DOHH2 (cell line): ENCODE measurements around the gene HNRNPLL.
A peak's percentile ranks its signal among the peaks of the same experiment; 100 is the strongest.

Experiments
- H3F3A ChIP-seq: fragments of 200-600 bp; sonication (generic), shearing (Covaris generic); 2 replicates; pipeline ENCODE4 v1.6.0; 2016; ENCODE audit warnings: antibody characterized with exemption, mild to moderate bottlenecking; ENCODE audit not compliant: control insufficient read depth, insufficient read depth
- H3K27ac ChIP-seq: fragments of 200-600 bp; sonication (generic); 2 replicates; pipeline ENCODE4 v1.5.1; 2014; ENCODE audit warnings: low read depth, mild to moderate bottlenecking, low read length, moderate library complexity
- H3K27me3 ChIP-seq: fragments of 200-600 bp; sonication (generic); 2 replicates; pipeline ENCODE4 v1.6.1; 2014; ENCODE audit warnings: mild to moderate bottlenecking, low read length, mixed read lengths; ENCODE audit not compliant: control insufficient read depth
- H3K36me3 ChIP-seq: fragments of 200-600 bp; sonication (generic); 2 replicates; pipeline ENCODE4 v1.6.1; 2014; ENCODE audit warnings: mild to moderate bottlenecking, low read length, moderate library complexity, mixed read lengths; ENCODE audit not compliant: control insufficient read depth
- H3K4me1 ChIP-seq: fragments of 200-600 bp; sonication (generic); 2 replicates; pipeline ENCODE4 v1.6.1; 2014; ENCODE audit warnings: mild to moderate bottlenecking, low read length, mixed read lengths; ENCODE audit not compliant: control insufficient read depth
- H3K4me2 ChIP-seq: fragments of 200-600 bp; sonication (generic); 2 replicates; pipeline ENCODE4 v1.6.0; 2014; ENCODE audit warnings: mild to moderate bottlenecking, low read length, moderate library complexity
- H3K4me3 ChIP-seq: fragments of 200-600 bp; sonication (generic); 2 replicates; pipeline ENCODE4 v1.5.1; 2014; ENCODE audit warnings: mild to moderate bottlenecking, low read length, mixed read lengths
- H3K79me2 ChIP-seq: fragments of 200-600 bp; sonication (generic); 2 replicates; pipeline ENCODE4 v1.6.1; 2014; ENCODE audit warnings: mild to moderate bottlenecking, low read length, mixed read lengths; ENCODE audit not compliant: control insufficient read depth
- H3K9me2 ChIP-seq: fragments of 200-600 bp; sonication (generic); replicated peaks from 2 replicates; pipeline ENCODE4 v1.6.1; 2014; ENCODE audit warnings: mild to moderate bottlenecking, low read length, mixed read lengths; ENCODE audit not compliant: control insufficient read depth
- H3K9me3 ChIP-seq: fragments of 200-600 bp; sonication (generic); 2 replicates; pipeline ENCODE4 v1.6.1; 2014; ENCODE audit warnings: antibody characterized with exemption, low read length, mixed read lengths; ENCODE audit not compliant: control insufficient read depth, insufficient read depth
- H4K20me1 ChIP-seq: fragments of 200-600 bp; sonication (generic); 2 replicates; pipeline ENCODE4 v1.6.0; 2014; ENCODE audit warnings: low read depth, mild to moderate bottlenecking, antibody characterized with exemption, low read length, moderate library complexity; ENCODE audit not compliant: control insufficient read depth, insufficient read depth
- EZH2phosphoT487 ChIP-seq: fragments of 200-600 bp; sonication (generic); IDR thresholded peaks from 2 replicates; pipeline ENCODE4 v1.6.1; 2017; ENCODE audit warnings: borderline replicate concordance, mild to moderate bottlenecking, antibody characterized with exemption, low read length, moderate library complexity, mixed read lengths
- TF ChIP-seq, protein P1 (sequence below): fragments of 200-600 bp; sonication (generic); IDR thresholded peaks from one replicate; pipeline ENCODE4 v1.5.1; 2014; ENCODE audit warnings: antibody characterized with exemption, mild to moderate bottlenecking, low read depth, low read length; ENCODE audit not compliant: poor library complexity, severe bottlenecking

HNRNPLL gene

DNA sequence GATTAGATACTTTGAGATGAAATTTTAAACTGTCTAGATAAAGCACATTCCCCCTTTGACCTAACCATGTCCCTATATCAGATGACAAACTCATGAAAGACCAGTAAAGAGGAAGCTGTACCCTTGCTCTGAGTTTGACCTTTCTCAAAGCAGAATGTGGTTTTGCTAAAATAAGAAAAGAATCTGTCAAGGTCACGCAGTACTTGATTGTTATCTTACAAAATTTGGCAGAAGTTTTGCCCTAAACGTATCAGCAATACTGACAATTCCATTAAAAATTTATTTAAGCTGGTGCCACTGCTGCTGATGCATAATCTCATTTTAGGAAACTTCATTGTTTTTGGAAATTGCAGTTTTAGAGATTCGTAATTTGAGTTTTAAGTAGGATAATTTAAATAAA lies 32.0 kb upstream of the HNRNPLL start:
- no peak overlapping the region for H3K4me3 ChIP-seq
- H3F3A ChIP-seq = no peaks in the 10 kb centered on the region
- H3K9me3 ChIP-seq = no peaks in the 10 kb centered on the region
- H4K20me1 ChIP-seq = no peaks in the 10 kb centered on the region
- peaks cover 23% of the 10 kb centered on the region for H3K27me3 ChIP-seq
- no peaks in the 10 kb centered on the region for H3K9me2 ChIP-seq
- TF ChIP-seq EZH2phosphoT487 = no peak
- TF ChIP-seq, protein P1, sequence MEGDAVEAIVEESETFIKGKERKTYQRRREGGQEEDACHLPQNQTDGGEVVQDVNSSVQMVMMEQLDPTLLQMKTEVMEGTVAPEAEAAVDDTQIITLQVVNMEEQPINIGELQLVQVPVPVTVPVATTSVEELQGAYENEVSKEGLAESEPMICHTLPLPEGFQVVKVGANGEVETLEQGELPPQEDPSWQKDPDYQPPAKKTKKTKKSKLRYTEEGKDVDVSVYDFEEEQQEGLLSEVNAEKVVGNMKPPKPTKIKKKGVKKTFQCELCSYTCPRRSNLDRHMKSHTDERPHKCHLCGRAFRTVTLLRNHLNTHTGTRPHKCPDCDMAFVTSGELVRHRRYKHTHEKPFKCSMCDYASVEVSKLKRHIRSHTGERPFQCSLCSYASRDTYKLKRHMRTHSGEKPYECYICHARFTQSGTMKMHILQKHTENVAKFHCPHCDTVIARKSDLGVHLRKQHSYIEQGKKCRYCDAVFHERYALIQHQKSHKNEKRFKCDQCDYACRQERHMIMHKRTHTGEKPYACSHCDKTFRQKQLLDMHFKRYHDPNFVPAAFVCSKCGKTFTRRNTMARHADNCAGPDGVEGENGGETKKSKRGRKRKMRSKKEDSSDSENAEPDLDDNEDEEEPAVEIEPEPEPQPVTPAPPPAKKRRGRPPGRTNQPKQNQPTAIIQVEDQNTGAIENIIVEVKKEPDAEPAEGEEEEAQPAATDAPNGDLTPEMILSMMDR = no peak
- no peaks in the 10 kb centered on the region for H3K79me2 ChIP-seq
- peak overlapping the region; percentile 33 for H3K4me2 ChIP-seq
- H3K36me3 ChIP-seq = no peaks in the 10 kb centered on the region
- H3K27ac ChIP-seq = no peak overlapping the region
- H3K4me1 ChIP-seq = peaks cover 20% of the 10 kb centered on the region

DNA sequence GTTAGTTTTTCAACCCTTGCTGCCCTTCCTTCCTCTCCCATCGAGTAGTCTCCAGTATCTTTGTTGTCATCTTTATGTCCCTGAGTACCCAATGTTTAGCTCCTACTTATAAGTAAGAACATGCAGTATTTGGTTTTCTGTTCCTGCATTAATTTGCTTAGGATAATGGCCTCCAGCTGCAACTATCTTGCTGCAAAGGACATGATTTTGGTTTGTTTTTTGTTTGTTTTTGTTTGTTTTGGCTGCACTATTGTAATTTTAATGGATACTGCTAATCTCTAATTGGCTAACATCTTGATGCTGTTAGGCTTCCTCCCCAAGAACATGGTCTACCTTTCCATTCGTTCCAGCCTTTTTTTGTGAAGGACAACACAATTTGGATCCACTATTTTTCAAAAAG lies 31.2 kb upstream of the HNRNPLL start:
- Histone ChIP-seq H3K9me3 (no peaks in the 10 kb centered on the region), H3K79me2 (no peaks in the 10 kb centered on the region), H3K36me3 (no peaks in the 10 kb centered on the region), H3K27ac (no peak overlapping the region), H3K4me1 (peaks cover 20% of the 10 kb centered on the region), H3K9me2 (no peaks in the 10 kb centered on the region), H3K4me2 (no peak overlapping the region), H3K27me3 (peaks cover 22% of the 10 kb centered on the region), H3K4me3 (no peak overlapping the region), H3F3A (no peaks in the 10 kb centered on the region), H4K20me1 (no peaks in the 10 kb centered on the region)
- TF ChIP-seq, protein P1 = no peak
- no peak for TF ChIP-seq EZH2phosphoT487

DNA sequence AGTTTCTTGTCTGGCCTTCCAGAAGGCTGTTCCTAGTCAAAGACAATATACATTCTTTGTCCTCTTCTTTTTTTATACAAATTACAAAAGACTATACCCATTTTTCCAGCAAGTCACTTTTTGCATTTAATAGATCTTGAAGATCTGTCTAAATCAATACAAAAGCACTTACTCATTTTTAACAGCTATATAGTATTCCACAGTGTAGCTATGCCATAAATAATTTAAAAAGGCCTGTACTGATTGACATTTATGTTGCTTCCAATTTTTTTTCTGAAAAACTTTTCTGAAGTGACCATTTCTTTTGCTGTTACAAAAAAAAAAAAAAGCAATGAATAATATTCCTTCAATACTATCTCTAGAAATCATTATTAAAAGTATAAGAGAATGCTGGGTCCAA lies 30.3 kb upstream of the HNRNPLL start:
- Histone ChIP-seq H3K27me3 (peaks cover 23% of the 10 kb centered on the region), H3K4me3 (no peak overlapping the region), H3K36me3 (no peaks in the 10 kb centered on the region), H3K4me1 (peaks cover 20% of the 10 kb centered on the region), H4K20me1 (no peaks in the 10 kb centered on the region), H3K9me3 (no peaks in the 10 kb centered on the region), H3K9me2 (no peaks in the 10 kb centered on the region), H3K27ac (no peak overlapping the region), H3K79me2 (no peaks in the 10 kb centered on the region), H3K4me2 (no peak overlapping the region), H3F3A (no peaks in the 10 kb centered on the region)
- TF ChIP-seq, protein P1 = no peak
- TF ChIP-seq EZH2phosphoT487 = no peak

DNA sequence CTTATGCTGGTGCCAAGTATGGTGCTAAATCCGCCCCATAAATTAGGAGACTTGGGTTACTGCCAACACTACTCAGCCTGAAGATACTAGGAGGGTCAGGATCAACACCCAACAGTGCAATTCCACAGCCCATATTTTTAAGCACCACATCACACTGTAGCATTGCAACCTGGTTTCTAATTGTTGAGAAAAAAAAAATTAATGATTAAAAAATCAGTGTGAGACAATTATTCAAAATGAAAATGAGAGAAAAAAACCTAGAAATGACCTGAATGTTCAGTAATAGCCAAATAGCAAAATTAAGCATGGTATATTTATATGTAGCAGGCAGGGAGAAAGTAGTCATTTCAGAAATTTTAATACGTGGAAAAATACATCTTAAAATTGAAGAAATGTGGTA lies 29.2 kb upstream of the HNRNPLL start:
- H3F3A ChIP-seq = no peaks in the 10 kb centered on the region
- H3K4me3 ChIP-seq = no peak overlapping the region
- peaks cover 33% of the 10 kb centered on the region for H3K27me3 ChIP-seq
- no peaks in the 10 kb centered on the region for H3K36me3 ChIP-seq
- H3K9me3 ChIP-seq = no peaks in the 10 kb centered on the region
- H3K4me2 ChIP-seq = no peak overlapping the region
- H3K4me1 ChIP-seq = peaks cover 20% of the 10 kb centered on the region
- H3K27ac ChIP-seq = no peak overlapping the region
- H4K20me1 ChIP-seq = no peaks in the 10 kb centered on the region
- H3K79me2 ChIP-seq = no peaks in the 10 kb centered on the region
- TF ChIP-seq, protein P1 = no peak
- TF ChIP-seq EZH2phosphoT487 = no peak
- H3K9me2 ChIP-seq = no peaks in the 10 kb centered on the region
